SH-SY5Y (cell line): ENCODE results near the gene MCRIP1.

Experiments
- GATA2 ChIP-seq: IDR thresholded peaks from 2 replicates; pipeline ENCODE4 v1.6.1; 2011; ENCODE audit warnings: mild to moderate bottlenecking, low read depth, low read length
- GATA3 ChIP-seq: IDR thresholded peaks from 2 replicates; pipeline ENCODE4 v1.6.1; 2011; ENCODE audit warnings: low read depth, mild to moderate bottlenecking, low read length, moderate library complexity

GRCh38 chr17:81840826-81841778 is 8.0 kb upstream of the MCRIP1 start:
- TF ChIP-seq GATA2 (no peak), GATA3 (no peak)
